Activated CD8-positive, alpha-beta T cell treated with anti-CD3 and anti-CD28 coated beads for 36 hours (primary cell): ENCODE results near the gene GPR84. TPM values are rescaled to one million over a fixed set of nuclear protein-coding genes. Genes with fewer than 3 reads are reported as not detected.
"Not testable (repeated sequence)": the region's sequence is repeated elsewhere in the genome, so short reads cannot be mapped to it uniquely, and the experiment has no call there.

Experiments used
- ATAC-seq: fragments of 200-7000 bp; cut with Tn5 transposase; one replicate; pipeline ENCODE4 v1.10.0; 2021; ENCODE audit warnings: mild to moderate bottlenecking, moderate library complexity
- CTCF ChIA-PET: fragments of 350-600 bp; sonication (Branson Sonifier 250); formaldehyde crosslinking; loops from one replicate; lab custom pipeline; 2021; ENCODE audit warnings: antibody characterized with exemption; lab: Charles Lee
- POLR2A ChIA-PET: fragments of 350-600 bp; sonication (Branson Sonifier 250); formaldehyde crosslinking; loops from one replicate; lab custom pipeline; 2021; ENCODE audit warnings: antibody characterized with exemption; lab: Charles Lee
- DNase-seq: peaks from one replicate; pipeline ENCODE4 v3.0.0-alpha.2; 2020
- H3K27ac Mint-ChIP-seq: one replicate; pipeline ENCODE4 v1.8.0; 2021; ENCODE audit warnings: mild to moderate bottlenecking, mixed read lengths
- H3K27me3 Mint-ChIP-seq: one replicate; pipeline ENCODE4 v1.8.0; 2021; ENCODE audit warnings: mixed read lengths
- H3K36me3 Mint-ChIP-seq: one replicate; pipeline ENCODE4 v1.8.0; 2021; ENCODE audit warnings: low read depth, mixed read lengths
- H3K4me1 Mint-ChIP-seq: one replicate; pipeline ENCODE4 v1.8.0; 2021; ENCODE audit warnings: low read depth, mixed read lengths
- H3K4me3 Mint-ChIP-seq: one replicate; pipeline ENCODE4 v1.8.0; 2021; ENCODE audit warnings: mild to moderate bottlenecking, moderate library complexity, mixed read lengths
- H3K9me3 Mint-ChIP-seq: one replicate; pipeline ENCODE4 v1.8.0; 2021; ENCODE audit warnings: mixed read lengths
- intact Hi-C: fragments of 100-400 bp; cut with micrococcal nuclease; formaldehyde crosslinking; loops from one replicate; pipeline ENCODE4 v1.10.0; 2022
- total RNA-seq, 2 experiments: library from RNA; stranded (reverse); gene quantifications; one replicate each; pipeline ENCODE4 v1.2.3, GENCODE V29; 2021
- TF ChIP-seq, protein P1 (sequence below): fragments of 200-600 bp; IDR thresholded peaks from one replicate; pipeline ENCODE4 v1.8.0; 2022; ENCODE audit warnings: antibody characterized with exemption, mild to moderate bottlenecking

GPR84 gene
- total RNA-seq, 2 experiments from 2014 or later = not detected

GRCh38 chr12:54356228-54356627, 8.1 kb downstream of the GPR84 start:
- Mint-ChIP-seq H3K4me3 (no peak overlapping the region), H3K4me1 (peaks cover 22% of the 10 kb centered on the region), H3K27ac (no peak overlapping the region), H3K36me3 (peaks cover 6% of the 10 kb centered on the region), H3K9me3 (no peaks in the 10 kb centered on the region), H3K27me3 (no peaks in the 10 kb centered on the region)
- DNase-seq (no peak), ATAC-seq (no peak)
- TF ChIP-seq, protein P1, sequence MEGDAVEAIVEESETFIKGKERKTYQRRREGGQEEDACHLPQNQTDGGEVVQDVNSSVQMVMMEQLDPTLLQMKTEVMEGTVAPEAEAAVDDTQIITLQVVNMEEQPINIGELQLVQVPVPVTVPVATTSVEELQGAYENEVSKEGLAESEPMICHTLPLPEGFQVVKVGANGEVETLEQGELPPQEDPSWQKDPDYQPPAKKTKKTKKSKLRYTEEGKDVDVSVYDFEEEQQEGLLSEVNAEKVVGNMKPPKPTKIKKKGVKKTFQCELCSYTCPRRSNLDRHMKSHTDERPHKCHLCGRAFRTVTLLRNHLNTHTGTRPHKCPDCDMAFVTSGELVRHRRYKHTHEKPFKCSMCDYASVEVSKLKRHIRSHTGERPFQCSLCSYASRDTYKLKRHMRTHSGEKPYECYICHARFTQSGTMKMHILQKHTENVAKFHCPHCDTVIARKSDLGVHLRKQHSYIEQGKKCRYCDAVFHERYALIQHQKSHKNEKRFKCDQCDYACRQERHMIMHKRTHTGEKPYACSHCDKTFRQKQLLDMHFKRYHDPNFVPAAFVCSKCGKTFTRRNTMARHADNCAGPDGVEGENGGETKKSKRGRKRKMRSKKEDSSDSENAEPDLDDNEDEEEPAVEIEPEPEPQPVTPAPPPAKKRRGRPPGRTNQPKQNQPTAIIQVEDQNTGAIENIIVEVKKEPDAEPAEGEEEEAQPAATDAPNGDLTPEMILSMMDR = no peak
- intact Hi-C loops = no loop called here
- ChIA-PET POLR2A (interaction anchor here (0.7 to 6.3 kb wide), 5 partner anchors 10 to 76 kb away, joined by 3 to 70 read pairs (median 3); partner anchors contain the start of gene HNRNPA1), CTCF (interaction anchor here (0.6 to 9.0 kb wide), 9 partner anchors 9 to 171 kb away, joined by 3 to 117 read pairs (median 4); partner anchors contain the start of gene COPZ1)

DNA sequence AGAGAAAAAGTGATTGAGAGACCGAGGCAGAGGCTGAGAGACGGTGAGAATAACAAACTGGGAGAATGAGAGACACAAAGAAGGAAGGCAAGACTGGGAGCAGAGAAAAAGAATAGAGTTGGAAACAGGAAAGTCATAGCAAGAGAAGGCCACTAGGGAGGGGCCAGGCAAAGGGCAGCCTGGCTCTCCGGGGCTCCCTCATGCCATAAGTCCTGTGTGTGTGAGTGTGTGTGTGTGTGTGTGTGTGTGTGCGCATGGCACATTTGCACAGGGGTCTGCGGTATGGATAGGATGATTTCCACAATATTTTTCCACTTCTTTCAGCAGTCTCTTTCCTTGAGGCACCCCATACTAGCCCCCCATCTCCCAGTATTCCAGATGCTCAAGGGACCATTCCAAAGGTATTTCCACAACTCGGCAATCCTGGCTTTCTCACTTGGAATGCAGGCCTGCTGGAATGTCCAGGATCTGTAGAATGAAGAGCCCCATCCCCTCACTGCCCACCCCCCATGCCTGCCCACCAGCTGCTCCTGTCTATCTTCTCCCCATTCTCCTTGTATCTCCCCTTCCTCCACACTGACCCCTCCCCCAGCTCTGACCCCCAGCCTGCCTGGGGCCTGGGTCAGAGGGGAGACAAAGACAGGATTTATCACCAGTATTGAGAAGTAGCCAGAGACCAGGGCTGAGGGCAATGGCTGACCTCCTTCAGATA, 9.0 kb downstream of the GPR84 start:
- ChIA-PET CTCF (interaction anchor here (1.3 to 9.0 kb wide), 5 partner anchors 20 to 104 kb away, joined by 3 to 117 read pairs (median 47); partner anchors contain the start of gene COPZ1), POLR2A (interaction anchor here (1.0 kb wide), 1 partner anchor 75 kb away, joined by 3 read pairs; the partner anchor contains the start of gene HNRNPA1)
- intact Hi-C loops = no loop called here
- peaks cover 8% of the 10 kb centered on the region for H3K36me3 Mint-ChIP-seq
- H3K27me3 Mint-ChIP-seq = no peaks in the 10 kb centered on the region
- TF ChIP-seq, protein P1 = no peak
- DNase-seq = no peak
- H3K27ac Mint-ChIP-seq = no peak overlapping the region
- no peak for ATAC-seq
- peaks cover 16% of the 10 kb centered on the region for H3K4me1 Mint-ChIP-seq
- H3K9me3 Mint-ChIP-seq = no peaks in the 10 kb centered on the region
- no peak overlapping the region for H3K4me3 Mint-ChIP-seq

- H3K4me3 Mint-ChIP-seq, H3K27me3 Mint-ChIP-seq, H3K36me3 Mint-ChIP-seq, intact Hi-C loops, DNase-seq, ATAC-seq, H3K9me3 Mint-ChIP-seq, H3K27ac Mint-ChIP-seq: not testable (repeated sequence)
- POLR2A ChIA-PET = interaction anchor here (2.1 kb wide), 1 partner anchor 68 kb away, joined by 8 read pairs; no protein-coding TSS in a partner anchor
- H3K4me1 Mint-ChIP-seq = peaks cover 15% of the 10 kb centered on the region
- CTCF ChIA-PET = interaction anchor here (2.4 to 4.8 kb wide), 2 partner anchors 18 to 29 kb away, joined by 7 to 25 read pairs; partner anchors contain the start of gene COPZ1
Observed at GRCh38 chr12:54354271-54354670, 10.0 kb downstream of the GPR84 start.

- intact Hi-C loops = no loop called here
- TF ChIP-seq, protein P1 = no peak
- Mint-ChIP-seq H3K27ac (peak overlapping the region; percentile 25), H3K4me1 (peaks cover 15% of the 10 kb centered on the region), H3K9me3 (no peaks in the 10 kb centered on the region), H3K4me3 (no peak overlapping the region), H3K36me3 (peaks cover 8% of the 10 kb centered on the region), H3K27me3 (no peaks in the 10 kb centered on the region)
- no peak for DNase-seq
- POLR2A ChIA-PET = interaction anchor here (0.9 to 2.1 kb wide), 5 partner anchors 10 to 72 kb away, joined by 3 to 8 read pairs (median 3); no protein-coding TSS in a partner anchor
- CTCF ChIA-PET = interaction anchor here (1.0 to 5.1 kb wide), 10 partner anchors 8 to 60 kb away, joined by 3 to 25 read pairs (median 5); partner anchors contain the start of gene COPZ1
- ATAC-seq = no peak
Observed at GRCh38 chr12:54352891-54353874, 11.1 kb downstream of the GPR84 start.
